GM12878 (cell line): ENCODE measurements around the gene TEX264. TPM values are rescaled to one million over a fixed set of nuclear protein-coding genes. Genes with fewer than 3 reads are reported as not detected.

ENCODE experiments used
- ATAC-seq: fragments of 200-7000 bp; cut with Tn5 transposase; 3 replicates; pipeline ENCODE4 v1.9.1; 2020; ENCODE audit warnings: mild to moderate bottlenecking, moderate library complexity
- BruUV-seq: library from RNA; stranded (reverse); fragments of 400-500 nt; replicated peaks from 2 replicates; lab custom pipeline; 2021; lab: Mats Ljungman, UMichigan
- CTCF ChIA-PET: fragments of 300-600 bp; sonication (Branson Sonifier 250); formaldehyde crosslinking; extraction: SDS; loops from one replicate; lab custom pipeline; 2021; ENCODE audit warnings: inconsistent platforms; lab: Yijun Ruan, JAX
- POLR2A ChIA-PET: fragments of 350-600 bp; formaldehyde crosslinking; extraction: SDS; loops from one replicate; lab custom pipeline; 2021; ENCODE audit warnings: inconsistent platforms; lab: Charles Lee
- RAD21 ChIA-PET: fragments of 300-600 bp; sonication (Branson Sonifier 250); formaldehyde crosslinking; loops from one replicate; lab custom pipeline; 2023; ENCODE audit warnings: antibody characterized with exemption; ENCODE audit not compliant: unreplicated experiment; lab: Charles Lee
- SMC1A ChIA-PET: fragments of 300-600 bp; sonication (Branson Sonifier 250); formaldehyde crosslinking; loops from one replicate; lab custom pipeline; 2023; ENCODE audit not compliant: unreplicated experiment, uncharacterized antibody; lab: Charles Lee
- DNase-seq: peaks from one replicate; pipeline ENCODE4 v3.0.0-alpha.2; 2011; ENCODE audit warnings: low read depth, low spot score
- FAIRE-seq: peaks from 3 replicates; lab custom pipeline; 2011; peaks lifted over from hg19 to GRCh38; lab: Jason Lieb, UNC
- H2AFZ ChIP-seq: 2 replicates; pipeline ENCODE4 v1.6.0; 2011; ENCODE audit warnings: low read depth, low read length, control low read depth; ENCODE audit not compliant: control insufficient read depth
- H3K27ac ChIP-seq: 2 replicates; pipeline ENCODE4 v1.5.1; 2011; ENCODE audit warnings: control low read depth; ENCODE audit not compliant: control insufficient read depth, insufficient read depth
- H3K27me3 ChIP-seq, 2 experiments: replicated peaks in 1 of 2; 2 replicates each; pipeline versions ENCODE4 v1.6.0 to v1.6.1; 2011; ENCODE audit warnings: low read length in 1 of 2; ENCODE audit not compliant: control insufficient read depth in 2 of 2, insufficient read depth in 2 of 2
- H3K36me3 ChIP-seq, 2 experiments: 2 replicates each; pipeline ENCODE4 v1.5.1; 2011; ENCODE audit warnings: low read length in 1 of 2; ENCODE audit not compliant: control insufficient read depth in 2 of 2, insufficient read depth in 2 of 2
- H3K4me1 ChIP-seq: 2 replicates; pipeline ENCODE4 v1.6.1; 2011; ENCODE audit warnings: mild to moderate bottlenecking, low read length, moderate library complexity, mixed read lengths; ENCODE audit not compliant: control insufficient read depth, insufficient read depth
- H3K4me2 ChIP-seq: 2 replicates; pipeline ENCODE4 v1.6.0; 2011; ENCODE audit warnings: control low read depth; ENCODE audit not compliant: control insufficient read depth, insufficient read depth
- H3K4me3 ChIP-seq: fragments of 200-600 bp; sonication (generic); 2 replicates; pipeline ENCODE4 v1.5.1; 2016
- H3K79me2 ChIP-seq: 2 replicates; pipeline ENCODE4 v1.6.0; 2011; ENCODE audit warnings: low read length; ENCODE audit not compliant: control insufficient read depth, insufficient read depth
- H3K9ac ChIP-seq: 2 replicates; pipeline ENCODE4 v1.8.0; 2011; ENCODE audit warnings: low read length, control low read depth, mixed read lengths; ENCODE audit not compliant: control insufficient read depth, insufficient read depth
- H3K9me3 ChIP-seq: replicated peaks from 3 replicates; pipeline ENCODE4 v1.5.1; 2011; ENCODE audit warnings: mild to moderate bottlenecking, low read length; ENCODE audit not compliant: control insufficient read depth, insufficient read depth
- H4K20me1 ChIP-seq: 2 replicates; pipeline ENCODE4 v1.6.0; 2011; ENCODE audit not compliant: control insufficient read depth, insufficient read depth
- PBX3 ChIP-seq: IDR thresholded peaks from 2 replicates; pipeline ENCODE4 v1.6.1; 2011; ENCODE audit warnings: mild to moderate bottlenecking, low read depth, low read length, moderate library complexity; ENCODE audit not compliant: insufficient replicate concordance
- PKNOX1 ChIP-seq: fragments of 450-650 bp; IDR thresholded peaks from 2 replicates; pipeline ENCODE4 v1.6.1; 2016; ENCODE audit warnings: mild to moderate bottlenecking
- POU2F2 ChIP-seq: IDR thresholded peaks from 3 replicates; pipeline ENCODE4 v1.6.1; 2011; ENCODE audit warnings: low read depth, mild to moderate bottlenecking, low read length, borderline replicate concordance
- RELB ChIP-seq: fragments of 450-650 bp; IDR thresholded peaks from 2 replicates; pipeline ENCODE4 v1.6.1; 2017; ENCODE audit warnings: low read depth, mild to moderate bottlenecking, moderate library complexity
- SIX5 ChIP-seq: IDR thresholded peaks from 2 replicates; pipeline ENCODE4 v1.6.1; 2011; ENCODE audit warnings: mild to moderate bottlenecking, low read depth, low read length, moderate library complexity; ENCODE audit not compliant: severe bottlenecking
- WGBS: methylation state at CpG from one replicate; pipeline ENCODE4 v1.1.6; 2016; ENCODE audit warnings: low lambda C conversion rate; ENCODE audit not compliant: insufficient replicate concordance, insufficient coverage; ENCODE audit errors: missing lambda C conversion rate; 5-methylcytosine and 5-hydroxymethylcytosine counted together
- in situ Hi-C: fragments of 300-500 bp; cut with MboI; formaldehyde crosslinking; loops from 9 replicates; pipeline ENCODE4 v1.14.3; 2018; ENCODE audit warnings: mixed read lengths
- intact Hi-C: fragments of 100-400 bp; cut with micrococcal nuclease; formaldehyde crosslinking; loops from one replicate; pipeline ENCODE4 v1.14.2; 2022; ENCODE audit not compliant: unreplicated experiment
- polyA plus RNA-seq, 11 experiments: library from polyadenylated mRNA; depleted of rRNA in 4 of 11; unstranded in 6 of 11; stranded (reverse) in 5 of 11; fragments of >200 nt; fragmentation: Nextera tagmentation in 4 of 11; fragmentation: Illumina TruSeq in 1 of 11; extraction: Ambion mirVana in 4 of 11; extraction: Trizol in 1 of 11; gene quantifications; 1 replicate in 1 of 11; 2 replicates in 10 of 11; pipeline versions ENCODE4 v1.2.1 to v1.2.3, GENCODE V29; 2011 to 2016; ENCODE audit warnings: inconsistent platforms in 2 of 11, missing spikeins in 2 of 11, low read depth in 1 of 11
- total RNA-seq, 4 experiments: library from RNA; depleted of rRNA in 3 of 4; stranded (reverse); fragments of >200 nt in 3 of 4; fragmentation: Illumina TruSeq in 1 of 4; extraction: Trizol in 1 of 4; gene quantifications; 2 replicates each; pipeline versions ENCODE4 v1.2.1 to v1.2.3, GENCODE V29; 2013 to 2021

The TEX264 gene
- total and polyA plus RNA-seq, 10 of the 15 experiments (the other 5 are each of a cell fraction or from before 2014, with no cell fraction given) = 3.6 to 63.0 (median 52.4) TPM

GRCh38 chr3:51716805-51717204, 45.8 kb downstream of the TEX264 start:
- no peaks in the 10 kb centered on the region for H4K20me1 ChIP-seq
- DNase-seq (no peak), FAIRE-seq (no peak), ATAC-seq (no peak)
- no peaks in the 10 kb centered on the region for H3K36me3 ChIP-seq
- H2AFZ ChIP-seq = no peak overlapping the region
- ChIA-PET POLR2A (no interaction called here), SMC1A (interaction anchor here (1.7 kb wide), 1 partner anchor 83 kb away, joined by 4 read pairs; no protein-coding TSS in a partner anchor), CTCF (interaction anchor here (0.6 to 5.6 kb wide), 3 partner anchors 83 to 623 kb away, joined by 5 to 116 read pairs (median 7); no protein-coding TSS in a partner anchor), RAD21 (no interaction called here)
- no peaks in the 10 kb centered on the region for H3K27me3 ChIP-seq
- in situ Hi-C loops (no loop called here), intact Hi-C loops (no loop called here)
- TF ChIP-seq PBX3 (peak; percentile 19), SIX5 (no peak), PKNOX1 (peak; percentile 82), RELB (no peak), POU2F2 (peak; percentile 35; the same call in 1 of the 3 replicates)
- H3K4me3 ChIP-seq = no peak overlapping the region
- WGBS = 7% methylated on average over 5 of the region's 5 CpGs
- H3K27ac ChIP-seq = no peak overlapping the region
- H3K9me3 ChIP-seq = no peaks in the 10 kb centered on the region
- H3K4me2 ChIP-seq = no peak overlapping the region
- BruUV-seq = no TSS peak
- no peaks in the 10 kb centered on the region for H3K79me2 ChIP-seq
- no peak overlapping the region for H3K9ac ChIP-seq
- no peaks in the 10 kb centered on the region for H3K4me1 ChIP-seq
